H4 (cell line): Measurements from ENCODE around the gene USF1. TPM values are rescaled to one million over a fixed set of nuclear protein-coding genes. Genes with fewer than 3 reads are reported as not detected.

ENCODE experiments used
- total RNA-seq: library from RNA; depleted of rRNA; stranded (reverse); fragments of >200 nt; shearing (Covaris generic); gene quantifications from 2 replicates; pipeline ENCODE4 v1.2.3, GENCODE V29; 2014; rRNA removed

USF1 gene
- total RNA-seq, 1 experiment from 2014 or later: 57.7 TPM

Other genes starting within 250 kb of the USF1 start
- gene LY9, start 249.8 kb downstream of the USF1 start, total RNA-seq: not detected in 2 replicates
- not detected in 2 replicates for gene CD244, start 183.1 kb downstream of the USF1 start, total RNA-seq
- gene ITLN1, start 160.8 kb downstream of the USF1 start, total RNA-seq: not detected in 2 replicates
- gene ITLN2, start 91.2 kb downstream of the USF1 start, total RNA-seq: not detected in 2 replicates
- 5.2 and 6.4 TPM in 2 replicates for gene F11R, start 24.8 kb downstream of the USF1 start, total RNA-seq
- not detected in 2 replicates for gene TSTD1, start 7.0 kb downstream of the USF1 start, total RNA-seq
- 0.02 TPM in 1 of 2 replicates, not detected in the other for gene ARHGAP30, start 23.9 kb upstream of the USF1 start, total RNA-seq
- 0.14 TPM in 1 of 2 replicates, not detected in the other for gene NECTIN4, start 43.6 kb upstream of the USF1 start, total RNA-seq
- not detected in 2 replicates for gene KLHDC9, start 52.4 kb upstream of the USF1 start, total RNA-seq
- gene PFDN2, start 72.1 kb upstream of the USF1 start, total RNA-seq: 85.6 and 94.8 TPM in 2 replicates
- gene NIT1, start 72.1 kb upstream of the USF1 start, total RNA-seq: 34.9 and 36.6 TPM in 2 replicates
- 22.2 and 28.2 TPM in 2 replicates for gene DEDD, start 86.7 kb upstream of the USF1 start, total RNA-seq
- gene UFC1, start 108.0 kb upstream of the USF1 start, total RNA-seq: 140 and 161 TPM in 2 replicates
- 5.8 and 6.9 TPM in 2 replicates for gene USP21, start 113.5 kb upstream of the USF1 start, total RNA-seq
- gene PPOX, start 120.4 kb upstream of the USF1 start, total RNA-seq: 9.2 and 13.9 TPM in 2 replicates
- 28.0 and 38.0 TPM in 2 replicates for gene B4GALT3, start 131.5 kb upstream of the USF1 start, total RNA-seq
- not detected in 2 replicates for gene ADAMTS4, start 153.1 kb upstream of the USF1 start, total RNA-seq
- gene NDUFS2, start 156.4 kb upstream of the USF1 start, total RNA-seq: 101 and 120 TPM in 2 replicates
- 2.0 and 6.1 TPM in 2 replicates for gene FCER1G, start 169.3 kb upstream of the USF1 start, total RNA-seq
- gene APOA2, start 177.7 kb upstream of the USF1 start, total RNA-seq: not detected in 2 replicates
- 7.1 and 8.5 TPM in 2 replicates for gene TOMM40L, start 180.1 kb upstream of the USF1 start, total RNA-seq
- gene NR1I3, start 192.2 kb upstream of the USF1 start, total RNA-seq: not detected in 2 replicates
- gene PCP4L1, start 212.8 kb upstream of the USF1 start, total RNA-seq: not detected in 2 replicates